ENCODE measurements around the gene KCNA2. TPM values are rescaled to one million over a fixed set of nuclear protein-coding genes. Genes with fewer than 3 reads are reported as not detected.

KCNA2 gene
- total and polyA plus RNA-seq, 4 donors = 0.02 to 0.68 (median 0.15) TPM

- Histone ChIP-seq H3K4me1 (ENCODE audit: control insufficient read depth in 5 of 5, insufficient read depth in 5 of 5, low read length in 5 of 5) (peaks cover 0 to 10% (median 0%) of the 10 kb centered on the region in 5 donors), H3K27me3 (ENCODE audit: control insufficient read depth in 3 of 3, insufficient read depth in 3 of 3, low read length in 2 of 3) (peaks cover 0 to 43% (median 25%) of the 10 kb centered on the region in 3 donors)
- ATAC-seq (ENCODE audit: insufficient read depth, low FRiP score) = no peak
Measured at GRCh38 chr1:110557481-110557880, 48.7 kb downstream of the KCNA2 start.

GRCh38 chr1:110556471-110556807, 49.7 kb downstream of the KCNA2 start:
- ATAC-seq (ENCODE audit: insufficient read depth, low FRiP score) = no peak
- no peak for DNase-seq
- no peaks in the 10 kb centered on the region for H3K9me3 ChIP-seq (ENCODE audit: control insufficient read depth in 4 of 4, insufficient read depth in 3 of 4, low read length in 3 of 4)
- WGBS, 2 donors = 55 to 70% methylated on average over 5 of the region's 5 CpGs
- no peak for TF ChIP-seq CTCF (IDR thresholded peaks at IDR 0.05; ENCODE audit: control extremely low read depth, extremely low read depth)
- H3K9ac ChIP-seq (ENCODE audit: insufficient read depth in 1 of 2, low read length in 2 of 2) = no peak overlapping the region
- H3K4me3 ChIP-seq = no peak overlapping the region
- H3K4me1 ChIP-seq (ENCODE audit: control insufficient read depth in 5 of 5, insufficient read depth in 5 of 5, low read length in 5 of 5) = peaks cover 0 to 10% (median 0%) of the 10 kb centered on the region in 5 donors
- no peaks in the 10 kb centered on the region for H3K36me3 ChIP-seq (ENCODE audit: control insufficient read depth in 4 of 4, insufficient read depth in 4 of 4, low read length in 4 of 4)
- H3K27me3 ChIP-seq (ENCODE audit: control insufficient read depth in 3 of 3, insufficient read depth in 3 of 3, low read length in 2 of 3) = peaks cover 0 to 45% (median 25%) of the 10 kb centered on the region in 3 donors
- no peak overlapping the region for H3K27ac ChIP-seq (ENCODE audit: low read depth in 1 of 2, low read length in 1 of 2)

More at GRCh38 chr1:110557481-110557880, 48.7 kb downstream of the KCNA2 start:
- H3K4me3 ChIP-seq = no peak overlapping the region
- DNase-seq = no peak
- no peaks in the 10 kb centered on the region for H3K36me3 ChIP-seq (ENCODE audit: control insufficient read depth in 4 of 4, insufficient read depth in 4 of 4, low read length in 4 of 4)
- TF ChIP-seq CTCF (IDR thresholded peaks at IDR 0.05; ENCODE audit: control extremely low read depth, extremely low read depth) = no peak
- H3K9me3 ChIP-seq (ENCODE audit: control insufficient read depth in 4 of 4, insufficient read depth in 3 of 4, low read length in 3 of 4) = no peaks in the 10 kb centered on the region
- no peak overlapping the region for H3K27ac ChIP-seq (ENCODE audit: low read depth in 1 of 2, low read length in 1 of 2)
- 59 to 70% methylated on average over 3 of the region's 3 CpGs for WGBS, 2 donors
- no peak overlapping the region for H3K9ac ChIP-seq (ENCODE audit: insufficient read depth in 1 of 2, low read length in 2 of 2)

- no peak for TF ChIP-seq CTCF (IDR thresholded peaks at IDR 0.05; ENCODE audit: control extremely low read depth, extremely low read depth)
- ATAC-seq (ENCODE audit: insufficient read depth, low FRiP score) (no peak), DNase-seq (peak; percentile 83 to 90 (median 86))
- H3K4me1 ChIP-seq (ENCODE audit: control insufficient read depth in 5 of 5, insufficient read depth in 5 of 5, low read length in 5 of 5) = peaks cover 0 to 10% (median 0%) of the 10 kb centered on the region in 5 donors
- WGBS, 2 donors = 41 to 60% methylated on average over 11 of the region's 11 CpGs
- peaks cover 0 to 45% (median 25%) of the 10 kb centered on the region in 3 donors for H3K27me3 ChIP-seq (ENCODE audit: control insufficient read depth in 3 of 3, insufficient read depth in 3 of 3, low read length in 2 of 3)
- no peaks in the 10 kb centered on the region for H3K36me3 ChIP-seq (ENCODE audit: control insufficient read depth in 4 of 4, insufficient read depth in 4 of 4, low read length in 4 of 4)
- no peak overlapping the region for H3K27ac ChIP-seq (ENCODE audit: low read depth in 1 of 2, low read length in 1 of 2)
- H3K4me3 ChIP-seq = no peak overlapping the region
- H3K9me3 ChIP-seq (ENCODE audit: control insufficient read depth in 4 of 4, insufficient read depth in 3 of 4, low read length in 3 of 4) = no peaks in the 10 kb centered on the region
- no peak overlapping the region for H3K9ac ChIP-seq (ENCODE audit: insufficient read depth in 1 of 2, low read length in 2 of 2)
Measured at GRCh38 chr1:110555807-110556470, 50.2 kb downstream of the KCNA2 start.
